ENCODE results near the gene NEDD4L. TPM values are rescaled to one million over a fixed set of nuclear protein-coding genes. Genes with fewer than 3 reads are reported as not detected.

Gene NEDD4L
- total and polyA plus RNA-seq, 12 donors: 17.8 to 110 (median 37.6) TPM

- DNase-seq: no peak
- Histone ChIP-seq H3K27ac (no peak overlapping the region), H3K4me3 (no peak overlapping the region), H3K9me3 (replicated peaks in 1 of 3) (no peaks in the 10 kb centered on the region), H3K36me3 (replicated peaks in 1 of 2) (peaks cover 0 to 7% of the 10 kb centered on the region in 2 donors), H3K27me3 (no peaks in the 10 kb centered on the region), H3K4me1 (replicated peaks in 1 of 2) (peaks cover 0 to 15% of the 10 kb centered on the region in 2 donors)
- WGBS, 4 donors: 91 to 98% (median 97%) methylated on average over 1 of the region's 1 CpG
- intact Hi-C loops (cut with DNase I): no loop called here
- TF ChIP-seq POLR2A (IDR thresholded peaks at IDR 0.05) (no peak), CTCF (IDR thresholded peaks at IDR 0.05) (no peak)
Observed at GRCh38 chr18:58335821-58336220, 291.8 kb downstream of the NEDD4L start.

GRCh38 chr18:58336605-58337004 is 292.6 kb downstream of the NEDD4L start:
- no peaks in the 10 kb centered on the region for H3K27me3 ChIP-seq
- 89 to 98% (median 90%) methylated on average over 3 of the region's 3 CpGs for WGBS, 4 donors
- H3K4me1 ChIP-seq (replicated peaks in 1 of 2): peaks cover 0 to 15% of the 10 kb centered on the region in 2 donors
- H3K36me3 ChIP-seq (replicated peaks in 1 of 2): peaks cover 0 to 4% of the 10 kb centered on the region in 2 donors
- H3K4me3 ChIP-seq: no peak overlapping the region
- H3K27ac ChIP-seq: no peak overlapping the region
- H3K9me3 ChIP-seq (replicated peaks in 1 of 3): no peaks in the 10 kb centered on the region
- TF ChIP-seq POLR2A (IDR thresholded peaks at IDR 0.05): no peak
- no peak for TF ChIP-seq CTCF (IDR thresholded peaks at IDR 0.05)
- DNase-seq: no peak
- intact Hi-C loops (cut with DNase I): no loop called here

- DNase-seq: no peak
- 36 to 49% (median 39%) methylated on average over 4 of the region's 4 CpGs for WGBS, 4 donors
- no peaks in the 10 kb centered on the region for H3K9me3 ChIP-seq (replicated peaks in 1 of 3)
- H3K4me1 ChIP-seq (replicated peaks in 1 of 2): peaks cover 0 to 15% of the 10 kb centered on the region in 2 donors
- no peaks in the 10 kb centered on the region for H3K27me3 ChIP-seq
- no peak overlapping the region for H3K4me3 ChIP-seq
- intact Hi-C loops (cut with DNase I): no loop called here
- peak overlapping the region in 1 of 5 donors; percentile 70 for H3K27ac ChIP-seq
- no peaks in the 10 kb centered on the region for H3K36me3 ChIP-seq (replicated peaks in 1 of 2)
- TF ChIP-seq CTCF (IDR thresholded peaks at IDR 0.05) (no peak), POLR2A (IDR thresholded peaks at IDR 0.05) (no peak)
Observed at GRCh38 chr18:58337285-58337684, 293.3 kb downstream of the NEDD4L start.

- TF ChIP-seq CTCF (IDR thresholded peaks at IDR 0.05): no peak
- TF ChIP-seq POLR2A (IDR thresholded peaks at IDR 0.05): no peak
- H3K27me3 ChIP-seq: no peaks in the 10 kb centered on the region
- peak in 5 of 7 donors; percentile 27 to 75 (median 56) for DNase-seq
- 19 to 26% (median 21%) methylated on average over 5 of the region's 5 CpGs for WGBS, 4 donors
- H3K9me3 ChIP-seq (replicated peaks in 1 of 3): no peaks in the 10 kb centered on the region
- peaks cover 0 to 15% of the 10 kb centered on the region in 2 donors for H3K4me1 ChIP-seq (replicated peaks in 1 of 2)
- H3K4me3 ChIP-seq: no peak overlapping the region
- H3K27ac ChIP-seq: peak overlapping the region in 1 of 5 donors; percentile 70
- no peaks in the 10 kb centered on the region for H3K36me3 ChIP-seq (replicated peaks in 1 of 2)
- intact Hi-C loops (cut with DNase I): no loop called here
Observed at GRCh38 chr18:58337686-58338085, 293.7 kb downstream of the NEDD4L start.

All from adrenal gland (tissue), 12 donors.